ENCODE measurements around the gene LIPI. TPM values are rescaled to one million over a fixed set of nuclear protein-coding genes. Genes with fewer than 3 reads are reported as not detected.

LIPI gene
- total RNA-seq, 3 donors from 2014 or later (not counting 1 experiment from before 2014, with no cell fraction given) = not detected

DNA sequence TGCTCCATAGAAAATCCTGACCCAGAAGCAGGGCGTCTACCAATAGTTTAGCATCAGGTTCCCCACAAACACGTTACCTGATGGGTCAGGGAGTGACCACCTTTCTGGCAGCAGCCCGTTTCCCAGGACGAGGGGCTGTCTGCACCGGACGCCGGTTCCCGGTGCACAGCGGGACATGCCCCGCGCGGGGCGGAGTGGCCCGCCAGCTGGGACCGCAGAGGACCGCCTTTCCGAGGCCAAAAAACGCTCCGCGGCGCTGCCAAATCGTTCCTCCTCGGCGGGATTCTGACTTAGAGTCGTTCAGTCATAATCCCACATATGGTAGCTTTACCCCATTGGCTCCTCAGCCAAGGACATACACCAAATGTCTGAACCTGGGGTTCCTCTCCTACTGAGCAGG, 126.1 kb downstream of the LIPI start:
- no peaks in the 10 kb centered on the region for H3K27me3 ChIP-seq (ENCODE audit: control insufficient read depth, insufficient read depth, low read length)
- H3K27ac ChIP-seq (ENCODE audit: low read length) = no peak overlapping the region
- H3K4me3 Mint-ChIP-seq = no peak overlapping the region
- no peaks in the 10 kb centered on the region for H3K27me3 Mint-ChIP-seq (ENCODE audit: low read depth in 2 of 2)
- no peak overlapping the region for H3K27ac Mint-ChIP-seq
- no peak for DNase-seq
- 97% methylated on average over 25 of the region's 25 CpGs for WGBS (ENCODE audit: insufficient coverage)
- H3K36me3 Mint-ChIP-seq = no peaks in the 10 kb centered on the region
- intact Hi-C loops (cut with micrococcal nuclease) = no loop called here
- TF ChIP-seq, protein P1, sequence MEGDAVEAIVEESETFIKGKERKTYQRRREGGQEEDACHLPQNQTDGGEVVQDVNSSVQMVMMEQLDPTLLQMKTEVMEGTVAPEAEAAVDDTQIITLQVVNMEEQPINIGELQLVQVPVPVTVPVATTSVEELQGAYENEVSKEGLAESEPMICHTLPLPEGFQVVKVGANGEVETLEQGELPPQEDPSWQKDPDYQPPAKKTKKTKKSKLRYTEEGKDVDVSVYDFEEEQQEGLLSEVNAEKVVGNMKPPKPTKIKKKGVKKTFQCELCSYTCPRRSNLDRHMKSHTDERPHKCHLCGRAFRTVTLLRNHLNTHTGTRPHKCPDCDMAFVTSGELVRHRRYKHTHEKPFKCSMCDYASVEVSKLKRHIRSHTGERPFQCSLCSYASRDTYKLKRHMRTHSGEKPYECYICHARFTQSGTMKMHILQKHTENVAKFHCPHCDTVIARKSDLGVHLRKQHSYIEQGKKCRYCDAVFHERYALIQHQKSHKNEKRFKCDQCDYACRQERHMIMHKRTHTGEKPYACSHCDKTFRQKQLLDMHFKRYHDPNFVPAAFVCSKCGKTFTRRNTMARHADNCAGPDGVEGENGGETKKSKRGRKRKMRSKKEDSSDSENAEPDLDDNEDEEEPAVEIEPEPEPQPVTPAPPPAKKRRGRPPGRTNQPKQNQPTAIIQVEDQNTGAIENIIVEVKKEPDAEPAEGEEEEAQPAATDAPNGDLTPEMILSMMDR (IDR thresholded peaks at IDR 0.05) = no peak
- ATAC-seq = no peak
- H3K9me3 Mint-ChIP-seq = peaks cover 2 to 7% of the 10 kb centered on the region in 2 donors
- H3K9me3 ChIP-seq (ENCODE audit: control insufficient read depth, insufficient read depth, low read length) = peaks cover 10% of the 10 kb centered on the region
- no peaks in the 10 kb centered on the region for H3K4me1 ChIP-seq (ENCODE audit: control insufficient read depth, insufficient read depth, low read length)
- H3K36me3 ChIP-seq (ENCODE audit: control insufficient read depth, insufficient read depth, low read length) = no peaks in the 10 kb centered on the region
- H3K4me3 ChIP-seq (ENCODE audit: low read length) = no peak overlapping the region
- no peaks in the 10 kb centered on the region for H3K4me1 Mint-ChIP-seq

DNA sequence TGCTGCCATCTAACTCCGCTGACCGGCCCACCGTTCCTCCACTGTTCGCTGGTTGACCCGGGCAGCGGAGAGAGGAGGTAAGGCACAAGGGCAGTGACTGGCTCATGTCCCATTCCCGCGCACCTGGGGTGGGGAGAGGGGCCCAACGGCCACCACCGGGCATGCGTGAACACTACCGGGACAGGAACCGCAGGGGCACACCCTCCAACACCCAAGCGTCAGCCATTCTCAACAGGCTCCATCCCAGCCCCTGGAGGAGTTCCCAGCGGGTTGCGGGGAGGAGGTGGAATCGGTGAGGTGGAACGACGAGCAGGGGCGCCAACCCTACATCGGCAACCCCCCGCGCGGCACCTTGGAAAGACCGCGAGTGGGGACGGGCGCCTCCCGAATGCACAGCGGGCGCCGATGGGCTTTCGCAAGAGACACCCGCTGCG, 126.7 kb downstream of the LIPI start:
- Mint-ChIP-seq H3K27me3 (ENCODE audit: low read depth in 2 of 2) (no peaks in the 10 kb centered on the region), H3K27ac (no peak overlapping the region), H3K4me1 (no peaks in the 10 kb centered on the region), H3K4me3 (no peak overlapping the region), H3K36me3 (no peaks in the 10 kb centered on the region), H3K9me3 (peaks cover 2 to 7% of the 10 kb centered on the region in 2 donors)
- Histone ChIP-seq H3K9me3 (ENCODE audit: control insufficient read depth, insufficient read depth, low read length) (peaks cover 13% of the 10 kb centered on the region), H3K36me3 (ENCODE audit: control insufficient read depth, insufficient read depth, low read length) (no peaks in the 10 kb centered on the region), H3K27me3 (ENCODE audit: control insufficient read depth, insufficient read depth, low read length) (no peaks in the 10 kb centered on the region), H3K4me1 (ENCODE audit: control insufficient read depth, insufficient read depth, low read length) (no peaks in the 10 kb centered on the region), H3K4me3 (ENCODE audit: low read length) (no peak overlapping the region), H3K27ac (ENCODE audit: low read length) (no peak overlapping the region)
- TF ChIP-seq, protein P1 (IDR thresholded peaks at IDR 0.05) = no peak
- ATAC-seq (no peak), DNase-seq (no peak)
- intact Hi-C loops (cut with micrococcal nuclease) = no loop called here
- WGBS (ENCODE audit: insufficient coverage) = 97% methylated on average over 35 of the region's 35 CpGs

DNA sequence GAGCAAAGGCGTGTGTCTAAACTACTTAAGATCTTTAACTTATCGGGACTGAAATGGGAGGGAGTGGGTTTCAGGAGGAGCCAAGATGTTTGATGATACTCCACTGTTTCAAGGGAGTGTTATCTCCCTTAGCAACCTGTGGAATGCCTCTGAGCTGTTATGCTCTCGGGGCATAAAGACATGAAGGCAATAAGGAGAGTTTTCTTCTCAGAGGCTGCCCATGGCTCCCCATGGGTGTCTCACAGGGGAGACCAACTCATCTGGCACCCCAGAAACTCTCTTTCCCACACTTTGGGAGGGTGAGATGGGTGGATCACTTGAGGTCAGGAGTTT, 130.0 kb downstream of the LIPI start:
- no peak for ATAC-seq
- no peak for DNase-seq
- H3K4me3 ChIP-seq (ENCODE audit: low read length) = no peak overlapping the region
- no peaks in the 10 kb centered on the region for H3K27me3 ChIP-seq (ENCODE audit: control insufficient read depth, insufficient read depth, low read length)
- TF ChIP-seq, protein P1 (IDR thresholded peaks at IDR 0.05) = no peak
- Mint-ChIP-seq H3K4me3 (no peak overlapping the region), H3K9me3 (peaks cover 9 to 23% of the 10 kb centered on the region in 2 donors), H3K36me3 (peaks cover 19% of the 10 kb centered on the region), H3K27me3 (ENCODE audit: low read depth in 2 of 2) (no peaks in the 10 kb centered on the region), H3K27ac (no peak overlapping the region), H3K4me1 (no peaks in the 10 kb centered on the region)
- H3K4me1 ChIP-seq (ENCODE audit: control insufficient read depth, insufficient read depth, low read length) = no peaks in the 10 kb centered on the region
- no peak overlapping the region for H3K27ac ChIP-seq (ENCODE audit: low read length)
- H3K36me3 ChIP-seq (ENCODE audit: control insufficient read depth, insufficient read depth, low read length) = no peaks in the 10 kb centered on the region
- peaks cover 34% of the 10 kb centered on the region for H3K9me3 ChIP-seq (ENCODE audit: control insufficient read depth, insufficient read depth, low read length)
- intact Hi-C loops (cut with micrococcal nuclease) = no loop called here
- 98% methylated on average over 3 of the region's 3 CpGs for WGBS (ENCODE audit: insufficient coverage)

DNA sequence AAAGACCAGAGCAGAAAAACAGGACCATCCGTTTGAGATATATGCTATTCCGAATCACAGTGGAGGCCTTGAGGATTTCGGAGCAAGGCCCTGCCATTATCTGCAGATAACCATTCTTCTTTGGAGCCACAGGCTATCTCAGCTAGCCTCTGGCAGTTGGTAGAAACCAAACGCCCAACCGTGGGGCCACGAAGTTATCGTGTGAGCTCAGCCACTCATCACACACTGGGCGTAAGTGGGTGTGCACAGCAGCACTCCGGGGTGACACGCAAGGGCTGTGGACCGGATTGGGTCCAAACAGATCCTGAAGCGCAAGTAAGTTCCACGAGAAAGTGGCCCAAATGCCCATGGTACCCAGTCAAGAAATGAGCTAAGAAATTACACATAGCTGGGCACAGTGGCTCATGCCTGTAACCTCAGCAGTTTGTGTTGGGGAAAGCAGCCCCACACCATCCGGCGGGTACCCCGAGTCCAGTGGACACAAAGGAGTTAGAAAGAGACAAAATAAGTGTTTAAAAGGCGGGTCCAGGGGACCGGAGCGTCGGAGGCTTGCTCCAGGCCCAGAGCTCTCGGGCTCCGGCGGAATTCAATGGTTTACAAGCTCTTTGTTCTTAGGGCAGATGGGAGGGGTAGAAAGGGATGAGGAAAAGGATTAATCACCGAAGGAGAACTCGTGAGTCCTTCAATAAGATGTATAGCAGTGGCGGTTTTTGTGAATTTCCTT, 130.6 kb downstream of the LIPI start:
- Histone ChIP-seq H3K36me3 (ENCODE audit: control insufficient read depth, insufficient read depth, low read length) (no peaks in the 10 kb centered on the region), H3K9me3 (ENCODE audit: control insufficient read depth, insufficient read depth, low read length) (peaks cover 38% of the 10 kb centered on the region), H3K4me1 (ENCODE audit: control insufficient read depth, insufficient read depth, low read length) (no peaks in the 10 kb centered on the region), H3K4me3 (ENCODE audit: low read length) (no peak overlapping the region), H3K27ac (ENCODE audit: low read length) (no peak overlapping the region), H3K27me3 (ENCODE audit: control insufficient read depth, insufficient read depth, low read length) (no peaks in the 10 kb centered on the region)
- DNase-seq = no peak
- peak in 1 of 3 donors; percentile 30 for ATAC-seq
- Mint-ChIP-seq H3K27ac (no peak overlapping the region), H3K4me3 (no peak overlapping the region), H3K4me1 (no peaks in the 10 kb centered on the region), H3K36me3 (peaks cover 19% of the 10 kb centered on the region), H3K27me3 (ENCODE audit: low read depth in 2 of 2) (no peaks in the 10 kb centered on the region), H3K9me3 (peaks cover 9 to 23% of the 10 kb centered on the region in 2 donors)
- WGBS (ENCODE audit: insufficient coverage) = 90% methylated on average over 26 of the region's 26 CpGs
- intact Hi-C loops (cut with micrococcal nuclease) = no loop called here
- TF ChIP-seq, protein P1 (IDR thresholded peaks at IDR 0.05) = no peak
